HEK293 (cell line): ENCODE results near the gene CACTIN.

Source experiments
- HOXA7 ChIP-seq: sonication (generic); formaldehyde crosslinking; IDR thresholded peaks from 2 replicates; pipeline ENCODE4 v1.8.1; 2022; ENCODE audit warnings: missing genetic modification reagents, borderline replicate concordance
- YY1 ChIP-seq: fragments of 450-650 bp; formaldehyde crosslinking; IDR thresholded peaks from 2 replicates; pipeline ENCODE4 v1.5.1; 2018; ENCODE audit warnings: missing biosample characterization, missing genetic modification characterization
- ZBTB48 ChIP-seq: fragments of 450-650 bp; formaldehyde crosslinking; IDR thresholded peaks from 2 replicates; pipeline ENCODE4 v1.5.1; 2016; ENCODE audit warnings: missing biosample characterization, missing genetic modification characterization
- ZNF19 ChIP-seq: fragments of 450-650 bp; formaldehyde crosslinking; IDR thresholded peaks from 2 replicates; pipeline ENCODE4; 2016; ENCODE audit warnings: missing biosample characterization, missing genetic modification characterization, low read depth
- ZNF600 ChIP-seq: fragments of 450-650 bp; formaldehyde crosslinking; IDR thresholded peaks from 2 replicates; pipeline ENCODE4 v1.5.1; 2016; ENCODE audit warnings: missing biosample characterization, missing genetic modification characterization
- ZNF837 ChIP-seq: fragments of 450-650 bp; formaldehyde crosslinking; IDR thresholded peaks from 2 replicates; pipeline ENCODE4 v1.5.1; 2016; ENCODE audit warnings: missing biosample characterization, missing genetic modification characterization
- TF ChIP-seq, protein P1 (sequence below): fragments of 450-650 bp; formaldehyde crosslinking; IDR thresholded peaks from 2 replicates; pipeline ENCODE4 v1.5.1; 2016; ENCODE audit warnings: missing biosample characterization, missing genetic modification characterization
- TF ChIP-seq, protein P2 (sequence below): fragments of 450-650 bp; formaldehyde crosslinking; conservative IDR thresholded peaks from 2 replicates; pipeline ENCODE4 v1.5.1; 2016; ENCODE audit warnings: low read depth, missing biosample characterization, missing genetic modification characterization
- TF ChIP-seq, protein P3 (sequence below): fragments of 450-650 bp; formaldehyde crosslinking; IDR thresholded peaks from 2 replicates; pipeline ENCODE4 v1.5.1; 2016; ENCODE audit warnings: missing biosample characterization, missing genetic modification characterization, low read depth
- TF ChIP-seq, protein P4 (sequence below): sonication (generic); formaldehyde crosslinking; IDR thresholded peaks from 2 replicates; pipeline ENCODE4 v1.8.1; 2022; ENCODE audit warnings: mild to moderate bottlenecking, moderate library complexity, missing genetic modification reagents

DNA sequence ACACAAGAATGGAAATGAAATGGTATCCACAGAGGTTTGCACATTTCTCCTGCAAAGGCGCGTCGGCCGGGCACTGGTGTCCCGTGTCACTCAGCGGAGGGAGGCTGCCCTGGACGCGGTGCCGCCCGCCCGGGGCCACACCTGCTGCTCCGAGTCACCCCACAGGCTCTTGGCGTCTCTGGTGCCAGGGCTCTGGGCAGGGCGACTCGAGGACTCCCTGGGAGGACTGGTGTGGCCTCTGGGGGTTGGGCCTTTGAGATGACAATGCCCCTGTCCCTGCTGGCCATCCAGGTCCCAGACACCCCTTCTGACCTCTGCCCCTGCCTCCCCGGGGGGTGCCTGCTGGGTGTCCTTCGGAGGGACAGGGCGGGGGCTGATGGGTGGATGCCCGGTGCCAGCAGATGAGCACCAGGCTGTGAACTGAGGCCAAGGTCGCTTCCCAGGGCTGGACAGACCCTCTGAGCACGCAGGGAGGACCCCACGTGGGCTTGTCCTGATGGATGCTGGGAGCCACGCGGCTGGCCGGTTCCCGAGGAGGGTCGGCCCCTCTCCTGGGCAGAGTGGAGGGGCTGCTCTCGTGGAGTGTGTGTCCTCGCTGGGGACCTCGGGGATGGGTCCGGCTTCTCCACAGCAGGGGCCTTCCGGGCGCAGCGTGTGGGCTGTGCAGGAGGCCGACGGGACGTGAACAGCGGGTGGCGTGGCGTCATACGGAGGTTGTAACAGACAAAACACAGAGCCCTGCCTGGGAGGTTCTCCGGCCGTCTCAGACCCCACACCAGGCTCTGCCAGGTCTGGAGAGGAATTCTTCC is 4.7 kb upstream of the CACTIN start:
- TF ChIP-seq, protein P1, sequence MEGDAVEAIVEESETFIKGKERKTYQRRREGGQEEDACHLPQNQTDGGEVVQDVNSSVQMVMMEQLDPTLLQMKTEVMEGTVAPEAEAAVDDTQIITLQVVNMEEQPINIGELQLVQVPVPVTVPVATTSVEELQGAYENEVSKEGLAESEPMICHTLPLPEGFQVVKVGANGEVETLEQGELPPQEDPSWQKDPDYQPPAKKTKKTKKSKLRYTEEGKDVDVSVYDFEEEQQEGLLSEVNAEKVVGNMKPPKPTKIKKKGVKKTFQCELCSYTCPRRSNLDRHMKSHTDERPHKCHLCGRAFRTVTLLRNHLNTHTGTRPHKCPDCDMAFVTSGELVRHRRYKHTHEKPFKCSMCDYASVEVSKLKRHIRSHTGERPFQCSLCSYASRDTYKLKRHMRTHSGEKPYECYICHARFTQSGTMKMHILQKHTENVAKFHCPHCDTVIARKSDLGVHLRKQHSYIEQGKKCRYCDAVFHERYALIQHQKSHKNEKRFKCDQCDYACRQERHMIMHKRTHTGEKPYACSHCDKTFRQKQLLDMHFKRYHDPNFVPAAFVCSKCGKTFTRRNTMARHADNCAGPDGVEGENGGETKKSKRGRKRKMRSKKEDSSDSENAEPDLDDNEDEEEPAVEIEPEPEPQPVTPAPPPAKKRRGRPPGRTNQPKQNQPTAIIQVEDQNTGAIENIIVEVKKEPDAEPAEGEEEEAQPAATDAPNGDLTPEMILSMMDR (tag by site-specific recombination) = no peak
- TF ChIP-seq ZNF19 (tag by site-specific recombination) = no peak
- TF ChIP-seq HOXA7 (CRISPR knock-in tag) = no peak
- TF ChIP-seq ZNF837 (tag by site-specific recombination) = no peak
- no peak for TF ChIP-seq ZBTB48 (tag by site-specific recombination)
- no peak for TF ChIP-seq ZNF600 (tag by site-specific recombination)
- no peak for TF ChIP-seq YY1 (tag by site-specific recombination)
- TF ChIP-seq, protein P2, sequence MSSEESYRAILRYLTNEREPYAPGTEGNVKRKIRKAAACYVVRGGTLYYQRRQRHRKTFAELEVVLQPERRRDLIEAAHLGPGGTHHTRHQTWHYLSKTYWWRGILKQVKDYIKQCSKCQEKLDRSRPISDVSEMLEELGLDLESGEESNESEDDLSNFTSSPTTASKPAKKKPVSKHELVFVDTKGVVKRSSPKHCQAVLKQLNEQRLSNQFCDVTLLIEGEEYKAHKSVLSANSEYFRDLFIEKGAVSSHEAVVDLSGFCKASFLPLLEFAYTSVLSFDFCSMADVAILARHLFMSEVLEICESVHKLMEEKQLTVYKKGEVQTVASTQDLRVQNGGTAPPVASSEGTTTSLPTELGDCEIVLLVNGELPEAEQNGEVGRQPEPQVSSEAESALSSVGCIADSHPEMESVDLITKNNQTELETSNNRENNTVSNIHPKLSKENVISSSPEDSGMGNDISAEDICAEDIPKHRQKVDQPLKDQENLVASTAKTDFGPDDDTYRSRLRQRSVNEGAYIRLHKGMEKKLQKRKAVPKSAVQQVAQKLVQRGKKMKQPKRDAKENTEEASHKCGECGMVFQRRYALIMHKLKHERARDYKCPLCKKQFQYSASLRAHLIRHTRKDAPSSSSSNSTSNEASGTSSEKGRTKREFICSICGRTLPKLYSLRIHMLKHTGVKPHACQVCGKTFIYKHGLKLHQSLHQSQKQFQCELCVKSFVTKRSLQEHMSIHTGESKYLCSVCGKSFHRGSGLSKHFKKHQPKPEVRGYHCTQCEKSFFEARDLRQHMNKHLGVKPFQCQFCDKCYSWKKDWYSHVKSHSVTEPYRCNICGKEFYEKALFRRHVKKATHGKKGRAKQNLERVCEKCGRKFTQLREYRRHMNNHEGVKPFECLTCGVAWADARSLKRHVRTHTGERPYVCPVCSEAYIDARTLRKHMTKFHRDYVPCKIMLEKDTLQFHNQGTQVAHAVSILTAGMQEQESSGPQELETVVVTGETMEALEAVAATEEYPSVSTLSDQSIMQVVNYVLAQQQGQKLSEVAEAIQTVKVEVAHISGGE (tag by site-specific recombination) = no peak
- TF ChIP-seq, protein P3, sequence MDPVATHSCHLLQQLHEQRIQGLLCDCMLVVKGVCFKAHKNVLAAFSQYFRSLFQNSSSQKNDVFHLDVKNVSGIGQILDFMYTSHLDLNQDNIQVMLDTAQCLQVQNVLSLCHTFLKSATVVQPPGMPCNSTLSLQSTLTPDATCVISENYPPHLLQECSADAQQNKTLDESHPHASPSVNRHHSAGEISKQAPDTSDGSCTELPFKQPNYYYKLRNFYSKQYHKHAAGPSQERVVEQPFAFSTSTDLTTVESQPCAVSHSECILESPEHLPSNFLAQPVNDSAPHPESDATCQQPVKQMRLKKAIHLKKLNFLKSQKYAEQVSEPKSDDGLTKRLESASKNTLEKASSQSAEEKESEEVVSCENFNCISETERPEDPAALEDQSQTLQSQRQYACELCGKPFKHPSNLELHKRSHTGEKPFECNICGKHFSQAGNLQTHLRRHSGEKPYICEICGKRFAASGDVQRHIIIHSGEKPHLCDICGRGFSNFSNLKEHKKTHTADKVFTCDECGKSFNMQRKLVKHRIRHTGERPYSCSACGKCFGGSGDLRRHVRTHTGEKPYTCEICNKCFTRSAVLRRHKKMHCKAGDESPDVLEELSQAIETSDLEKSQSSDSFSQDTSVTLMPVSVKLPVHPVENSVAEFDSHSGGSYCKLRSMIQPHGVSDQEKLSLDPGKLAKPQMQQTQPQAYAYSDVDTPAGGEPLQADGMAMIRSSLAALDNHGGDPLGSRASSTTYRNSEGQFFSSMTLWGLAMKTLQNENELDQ (tag by site-specific recombination) = no peak
- TF ChIP-seq, protein P4, sequence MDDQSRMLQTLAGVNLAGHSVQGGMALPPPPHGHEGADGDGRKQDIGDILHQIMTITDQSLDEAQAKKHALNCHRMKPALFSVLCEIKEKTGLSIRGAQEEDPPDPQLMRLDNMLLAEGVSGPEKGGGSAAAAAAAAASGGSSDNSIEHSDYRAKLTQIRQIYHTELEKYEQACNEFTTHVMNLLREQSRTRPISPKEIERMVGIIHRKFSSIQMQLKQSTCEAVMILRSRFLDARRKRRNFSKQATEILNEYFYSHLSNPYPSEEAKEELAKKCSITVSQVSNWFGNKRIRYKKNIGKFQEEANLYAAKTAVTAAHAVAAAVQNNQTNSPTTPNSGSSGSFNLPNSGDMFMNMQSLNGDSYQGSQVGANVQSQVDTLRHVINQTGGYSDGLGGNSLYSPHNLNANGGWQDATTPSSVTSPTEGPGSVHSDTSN = no peak
